Measurements from ENCODE around the gene PLPP1.
"Not testable (repeated sequence)": the region's sequence is repeated elsewhere in the genome, so short reads cannot be mapped to it uniquely, and the experiment has no call there.

PLPP1 gene

DNA sequence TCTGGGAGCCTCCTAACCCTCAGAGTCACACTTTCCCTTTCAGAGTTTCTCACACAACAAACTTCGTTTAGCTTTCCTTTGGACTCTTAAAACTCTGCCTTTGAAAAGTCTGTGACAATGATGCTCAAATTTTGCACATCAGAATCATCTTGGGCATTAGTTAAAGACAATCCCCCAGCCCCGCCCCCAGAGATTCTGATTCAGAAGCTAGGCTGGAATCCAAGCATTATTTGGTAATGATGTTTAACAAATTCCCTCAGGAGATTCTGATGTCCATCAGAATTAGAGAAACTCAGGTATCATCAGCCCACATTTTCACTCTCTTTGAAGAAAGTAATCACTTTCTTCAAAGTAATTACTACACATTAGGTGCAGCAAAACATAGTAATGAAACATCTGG lies 9.6 kb upstream of the PLPP1 start:
- no peak for DNase-seq

DNA sequence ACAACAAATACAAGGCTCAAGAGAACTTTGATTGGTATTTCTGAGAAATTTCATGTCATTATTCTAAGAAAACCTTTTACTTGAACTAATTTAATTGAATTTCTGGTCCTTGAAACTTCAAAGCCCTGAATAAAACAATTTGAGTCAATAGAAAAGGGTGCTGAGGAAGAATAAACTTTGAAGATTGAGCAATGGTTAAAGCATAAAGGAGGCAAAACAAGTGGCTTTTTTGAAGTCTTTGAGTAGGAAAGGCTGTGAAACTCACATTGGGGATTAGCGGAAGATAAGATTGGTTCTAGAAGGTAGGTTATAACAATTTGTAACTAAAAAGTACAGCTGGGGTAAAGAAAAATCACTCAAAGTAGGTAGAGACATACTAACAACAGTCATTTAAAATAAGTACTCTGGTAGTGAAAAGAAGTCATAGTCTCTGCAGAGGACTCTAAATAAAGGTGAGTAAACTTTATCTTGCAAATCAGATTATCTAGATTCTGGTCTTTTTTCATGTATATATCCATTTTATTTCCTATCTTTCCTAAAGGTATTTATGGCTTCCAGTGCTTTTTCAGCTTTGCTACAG lies 6.4 kb upstream of the PLPP1 start:
- no peak for DNase-seq

DNA sequence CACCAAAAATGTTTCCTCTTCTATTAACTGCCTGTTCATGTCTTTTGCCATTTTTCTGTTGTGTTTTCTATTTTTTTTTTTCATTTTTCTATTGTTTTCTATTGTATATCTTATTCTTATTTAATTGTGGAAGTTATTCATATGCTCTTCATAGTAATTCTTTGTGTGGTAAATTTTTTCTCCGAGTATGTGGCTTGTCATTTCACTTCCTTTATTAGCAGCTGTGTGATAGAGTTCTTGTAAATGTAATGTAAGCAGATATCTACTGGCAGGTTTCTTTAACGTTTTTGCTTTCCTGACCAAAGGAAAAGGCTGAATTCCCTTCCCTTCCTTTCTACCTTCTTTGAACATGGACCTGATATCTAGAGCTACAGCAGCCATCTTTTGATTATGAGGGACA lies 5.8 kb upstream of the PLPP1 start:
- no peak for DNase-seq

DNA sequence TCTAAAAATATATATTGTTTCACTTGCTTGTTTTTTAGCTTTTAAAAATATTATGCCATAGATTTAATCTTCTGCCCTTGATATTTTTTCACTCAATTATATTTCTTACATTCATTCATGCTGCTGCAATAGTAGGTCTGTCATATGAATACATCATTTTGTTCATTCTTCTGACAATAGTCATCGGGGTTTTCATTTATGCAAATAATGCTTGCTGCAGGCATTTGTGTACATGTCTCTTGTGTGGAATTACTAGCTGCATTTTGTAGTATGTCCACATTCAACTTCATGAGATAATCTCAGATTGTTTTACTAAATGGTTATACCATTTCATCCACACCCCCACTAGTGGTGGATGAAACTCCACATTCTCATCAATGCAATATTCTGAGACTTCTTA lies 5.3 kb upstream of the PLPP1 start:
- DNase-seq, result no peak

DNA sequence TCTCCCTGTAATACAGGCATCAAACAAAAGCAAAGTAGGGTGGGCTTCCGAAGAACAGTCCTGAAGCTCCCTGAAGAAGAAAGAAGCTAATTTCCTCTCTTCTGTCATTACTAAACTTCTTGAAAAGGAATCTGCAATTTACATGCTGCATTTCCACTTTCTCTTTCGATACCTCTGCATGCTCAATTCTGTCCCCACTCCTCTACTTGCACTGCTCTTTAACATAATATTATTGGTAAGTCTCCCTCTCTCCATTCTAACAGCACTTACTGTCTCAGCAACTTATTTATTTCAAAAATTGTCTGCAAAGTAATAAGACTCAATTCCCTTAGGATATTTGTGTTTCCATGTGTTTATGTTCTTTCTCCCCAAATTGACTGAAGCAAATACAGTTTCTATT lies 3.9 kb upstream of the PLPP1 start:
- DNase-seq, result no peak

DNA sequence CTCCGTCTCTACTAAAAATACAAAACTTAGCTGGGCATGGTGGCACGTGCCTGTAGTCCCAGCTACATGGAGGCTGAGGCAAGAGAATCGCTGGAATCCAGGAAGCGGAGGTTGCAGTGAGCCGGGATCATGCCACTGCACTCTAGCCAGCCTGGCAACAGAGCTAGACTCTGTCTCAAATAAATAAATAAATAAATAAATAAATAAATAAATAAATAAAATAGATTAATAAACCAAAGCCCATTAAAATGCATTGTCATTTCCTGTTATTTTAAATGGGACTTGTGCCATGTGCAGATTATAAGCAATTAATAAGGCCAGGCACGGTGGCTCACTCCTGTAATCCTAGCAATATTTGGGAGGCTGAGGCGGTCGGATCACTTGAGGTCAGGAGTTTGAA lies 2.6 kb upstream of the PLPP1 start:
- not testable (repeated sequence) for DNase-seq

DNA sequence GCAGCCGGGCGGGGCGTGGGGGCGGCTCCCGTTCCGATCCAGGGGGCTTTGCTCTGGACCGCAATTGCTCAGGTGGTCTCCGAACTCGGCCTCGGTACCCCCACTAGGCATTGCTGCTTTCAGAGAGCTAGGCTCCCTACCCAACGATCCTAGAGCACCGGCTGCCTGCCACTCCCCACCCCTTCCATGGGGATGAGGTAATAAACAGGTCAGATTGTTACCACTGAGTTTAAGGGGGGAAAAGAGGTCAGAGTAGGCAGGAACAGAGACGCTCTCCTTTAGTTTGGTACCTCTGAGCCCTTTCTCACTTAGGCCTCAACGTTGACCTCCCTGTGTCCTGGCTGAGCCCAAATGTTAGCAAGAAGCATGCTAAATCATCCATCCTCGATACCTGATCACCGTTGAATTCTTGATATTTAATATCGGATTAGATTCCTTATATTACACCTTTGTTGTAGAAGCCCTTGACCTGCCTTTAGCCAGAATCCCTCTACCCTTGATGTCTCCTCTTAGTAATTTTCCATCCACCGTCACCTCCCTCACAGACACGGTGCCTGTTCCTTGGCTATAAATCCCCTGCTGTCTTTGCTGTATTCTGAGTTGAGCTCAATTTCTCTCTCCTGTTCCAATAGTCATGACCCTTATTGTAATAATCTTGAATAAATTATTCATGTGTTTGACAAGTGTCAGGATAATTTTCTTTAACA lies 588 bp upstream of the PLPP1 start:
- DNase-seq, result no peak

DNA sequence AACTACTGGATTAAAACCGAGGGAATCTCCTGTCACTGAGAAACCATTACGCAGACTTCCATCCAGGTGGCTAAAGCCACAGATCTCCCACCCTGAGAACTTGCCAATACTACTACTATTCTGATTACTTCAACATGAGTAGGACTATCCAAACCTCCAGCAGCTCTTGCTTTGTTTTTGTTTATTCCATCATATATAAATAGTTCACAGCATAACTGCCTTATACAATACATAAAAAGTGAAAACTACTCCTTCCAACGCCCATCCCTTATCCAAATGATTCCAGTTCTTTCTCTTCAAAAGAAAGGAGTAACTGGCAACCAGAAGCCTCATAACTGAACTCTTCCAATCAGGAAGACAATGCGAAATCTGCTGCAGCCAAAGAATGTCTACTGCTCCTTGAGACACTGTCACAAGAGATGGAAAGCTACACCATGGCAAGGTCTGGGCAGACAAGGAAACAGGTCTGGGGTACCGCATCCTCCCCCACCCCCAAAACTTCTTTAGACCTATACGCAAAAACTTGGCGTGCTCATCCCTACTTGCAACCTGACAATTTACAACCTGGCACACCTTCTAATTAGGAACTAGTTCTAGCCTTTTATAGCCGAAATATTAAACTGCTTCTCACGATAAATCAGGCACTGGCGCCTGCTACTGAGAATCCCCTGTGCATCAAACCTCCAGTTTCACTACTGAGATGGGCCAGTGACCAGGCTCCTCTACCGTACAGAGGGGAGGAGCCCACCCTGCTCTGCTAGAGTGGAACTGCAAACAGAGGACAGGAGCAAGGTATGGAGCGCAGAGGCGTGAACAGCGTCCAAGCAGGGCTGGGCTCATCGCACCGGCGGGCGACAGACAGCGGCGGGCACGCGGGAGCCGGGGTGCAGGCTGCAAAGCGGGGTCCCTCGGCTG lies 986 bp downstream of the PLPP1 start:
- DNase-seq, result peak; percentile 14

DNA sequence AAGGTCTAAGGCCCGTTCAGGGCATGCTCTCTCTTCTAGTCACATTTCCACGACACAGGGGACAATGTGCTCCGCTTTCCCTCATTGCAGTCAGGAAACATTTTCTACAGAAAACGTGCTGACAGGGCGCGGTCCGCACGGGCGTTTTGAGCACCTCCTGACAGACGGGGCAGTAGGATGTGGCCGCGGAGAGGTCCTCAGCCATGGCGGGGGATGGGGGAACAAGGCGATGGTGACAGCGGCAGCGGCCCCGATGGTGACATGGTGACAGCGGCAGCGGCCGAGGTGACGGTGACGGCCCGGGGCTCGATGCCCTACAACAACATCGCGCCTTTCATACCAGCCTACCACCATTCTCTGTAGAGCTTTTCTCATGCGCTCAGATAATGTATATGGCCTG lies 4.1 kb downstream of the PLPP1 start:
- DNase-seq, result no peak

DNA sequence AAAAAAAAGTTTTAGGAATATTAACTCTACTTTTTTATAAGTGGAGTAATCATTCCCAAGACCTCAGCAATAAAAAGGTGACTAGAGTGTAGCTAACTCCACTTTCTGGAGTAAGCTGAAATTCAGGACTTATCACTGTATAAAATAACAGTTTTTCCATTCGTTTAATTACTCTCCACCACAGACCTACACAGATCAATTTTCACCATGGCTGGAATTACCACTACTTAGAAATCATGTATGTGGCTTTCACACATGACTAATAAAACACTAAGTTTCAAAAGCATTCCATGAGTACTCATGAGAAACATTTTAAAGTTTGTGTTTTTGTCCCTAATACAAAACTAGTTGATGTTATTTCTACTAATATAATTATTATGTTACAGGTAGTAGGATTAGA lies 9.9 kb downstream of the PLPP1 start:
- no peak for DNase-seq

DNA sequence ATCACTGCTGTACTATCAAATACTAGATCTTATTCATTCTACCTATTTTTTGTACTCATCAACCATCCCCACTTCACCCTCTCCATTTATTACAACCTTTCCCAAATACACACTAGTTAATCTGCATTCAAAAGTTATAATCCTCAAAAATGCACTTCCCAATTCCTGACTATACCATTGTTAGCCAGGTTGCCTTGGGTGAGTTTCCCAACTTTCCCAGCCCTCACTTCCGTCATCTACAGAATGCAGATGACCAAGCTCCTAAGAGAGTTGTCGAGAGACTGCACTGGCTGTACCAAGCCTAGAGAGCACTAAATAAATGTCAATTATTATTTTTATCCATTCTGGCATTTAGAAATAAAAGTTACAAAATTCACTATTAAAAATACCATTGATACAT lies 11.5 kb downstream of the PLPP1 start:
- no peak for DNase-seq

DNA sequence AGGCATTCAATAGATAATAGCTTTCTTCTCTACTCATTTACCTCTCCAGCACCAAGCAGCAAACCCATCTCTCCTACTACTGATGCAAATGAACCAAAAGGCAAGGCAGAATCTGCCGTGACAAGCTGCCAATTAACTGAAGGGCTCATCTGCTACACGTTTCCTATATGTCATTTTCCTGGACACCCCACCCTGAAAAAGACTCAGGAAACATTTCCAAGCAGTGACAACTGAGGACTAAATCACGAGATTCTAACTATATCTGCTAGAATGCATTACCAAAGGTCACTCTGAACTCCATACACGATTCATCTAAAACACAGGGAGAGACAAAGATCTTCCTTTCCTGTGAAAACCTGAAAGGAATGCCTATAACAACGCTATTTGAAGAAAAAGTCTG lies 12.9 kb downstream of the PLPP1 start:
- DNase-seq, result no peak

DNA sequence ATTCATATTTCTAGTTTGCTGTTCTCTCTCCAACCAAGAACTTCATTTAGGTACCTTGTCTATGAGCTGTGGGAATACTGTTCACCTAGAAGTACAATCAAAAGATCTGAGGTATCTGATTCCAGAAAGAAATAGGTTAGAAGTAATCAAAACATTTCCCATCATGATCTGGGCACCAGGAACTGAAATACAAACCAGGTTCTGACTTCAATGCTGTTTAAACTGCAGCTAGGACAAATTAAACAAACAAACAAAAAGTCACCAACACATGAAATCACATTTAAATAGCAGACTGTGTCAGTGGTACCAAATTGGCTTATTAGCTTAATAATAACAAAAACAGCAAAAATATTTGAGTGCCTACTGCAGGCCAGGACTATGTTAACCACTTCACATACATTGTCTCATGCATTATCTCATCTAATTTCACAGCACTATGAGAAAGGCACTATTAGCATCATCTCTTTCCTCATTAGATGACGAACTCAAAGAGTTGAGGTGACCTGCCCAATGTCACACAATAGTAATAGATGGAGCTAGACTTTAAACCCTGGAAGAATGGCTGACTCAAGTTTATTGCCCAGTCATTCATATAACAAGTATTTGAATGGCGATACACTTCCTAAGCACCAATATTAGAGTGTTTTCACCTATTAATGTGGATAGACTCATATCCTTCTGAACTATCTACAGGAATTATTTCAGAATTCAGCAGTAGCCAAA lies 14.5 kb downstream of the PLPP1 start:
- DNase-seq, result no peak

DNA sequence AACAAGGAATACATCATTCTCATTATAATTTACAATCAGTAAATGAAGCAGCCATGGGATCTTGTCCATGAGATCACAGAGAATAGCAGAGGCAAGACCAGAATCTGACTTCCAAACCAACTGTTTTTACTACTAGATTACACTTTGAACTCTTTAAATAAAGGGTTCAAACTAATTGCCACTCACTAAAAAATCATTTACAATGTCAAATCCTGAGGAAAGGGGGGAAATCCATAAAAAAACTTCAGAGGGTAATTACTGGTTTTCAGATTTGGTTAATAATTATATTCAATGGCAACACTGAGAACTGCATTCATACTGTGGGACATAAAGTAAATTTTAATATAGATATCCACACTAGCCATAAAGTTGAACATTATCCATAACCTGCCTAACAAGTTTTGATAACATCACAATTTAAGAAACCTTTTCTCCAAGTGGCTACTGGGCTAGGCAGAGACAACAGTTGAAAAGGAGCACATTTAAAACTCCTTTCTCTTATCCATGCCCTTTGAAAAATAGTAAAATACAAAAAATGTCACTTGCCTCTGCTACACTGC lies 15.9 kb downstream of the PLPP1 start:
- no peak for DNase-seq

DNA sequence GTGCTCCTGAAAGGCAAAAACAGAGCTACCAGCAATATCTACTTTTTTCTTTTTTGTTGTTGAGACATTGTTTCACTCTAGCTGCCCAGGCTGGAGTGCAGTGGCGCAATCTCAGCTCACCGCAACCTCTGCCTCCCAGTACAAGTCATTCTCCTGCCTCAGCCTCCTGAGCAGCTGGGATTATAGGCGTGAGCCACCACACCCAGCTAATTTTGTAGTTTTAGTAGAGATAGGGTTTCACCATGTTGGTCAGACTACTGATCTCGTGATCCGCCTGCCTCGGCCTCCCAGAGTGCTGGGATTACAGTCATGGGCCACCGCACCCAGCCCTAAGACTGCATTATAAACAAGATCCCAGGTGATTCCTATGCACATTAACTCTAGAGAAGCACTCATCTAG lies 17.0 kb downstream of the PLPP1 start:
- no peak for DNase-seq

DNA sequence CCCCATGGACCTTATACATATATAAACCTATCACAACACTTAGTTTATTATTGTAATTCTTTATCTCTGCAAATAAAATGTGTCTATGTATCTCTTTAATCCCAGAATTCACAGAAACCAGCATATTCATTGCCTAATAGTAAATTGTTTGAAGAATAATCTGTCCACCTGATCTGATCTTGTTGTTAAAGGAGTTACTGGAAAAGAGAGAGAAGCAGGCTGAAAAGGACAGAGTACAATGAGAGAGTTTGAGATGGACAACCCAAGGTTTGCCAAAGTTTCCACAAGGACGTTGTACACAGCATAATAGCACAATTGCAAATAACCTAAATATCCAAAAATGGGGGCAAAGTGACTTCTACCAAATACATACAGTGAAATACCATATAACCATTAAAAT lies 23.8 kb downstream of the PLPP1 start:
- no peak for DNase-seq

DNA sequence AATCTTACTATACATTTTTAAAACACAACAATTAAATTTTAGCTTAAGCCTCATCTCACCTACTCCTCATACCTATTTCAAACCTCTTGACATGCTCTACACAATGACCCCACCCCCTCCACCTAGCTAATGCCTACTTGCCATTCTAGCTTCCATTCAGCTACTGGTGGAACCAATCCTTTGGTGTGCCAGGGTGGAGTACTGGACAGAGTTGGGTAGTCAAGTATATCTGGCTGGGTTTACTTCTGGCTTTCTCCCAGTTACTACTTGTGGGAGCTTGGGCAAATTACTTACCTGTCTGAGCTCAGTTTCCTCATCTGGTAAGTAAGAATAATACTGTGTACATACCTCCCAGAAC lies 24.3 kb downstream of the PLPP1 start:
- DNase-seq, result no peak

DNA sequence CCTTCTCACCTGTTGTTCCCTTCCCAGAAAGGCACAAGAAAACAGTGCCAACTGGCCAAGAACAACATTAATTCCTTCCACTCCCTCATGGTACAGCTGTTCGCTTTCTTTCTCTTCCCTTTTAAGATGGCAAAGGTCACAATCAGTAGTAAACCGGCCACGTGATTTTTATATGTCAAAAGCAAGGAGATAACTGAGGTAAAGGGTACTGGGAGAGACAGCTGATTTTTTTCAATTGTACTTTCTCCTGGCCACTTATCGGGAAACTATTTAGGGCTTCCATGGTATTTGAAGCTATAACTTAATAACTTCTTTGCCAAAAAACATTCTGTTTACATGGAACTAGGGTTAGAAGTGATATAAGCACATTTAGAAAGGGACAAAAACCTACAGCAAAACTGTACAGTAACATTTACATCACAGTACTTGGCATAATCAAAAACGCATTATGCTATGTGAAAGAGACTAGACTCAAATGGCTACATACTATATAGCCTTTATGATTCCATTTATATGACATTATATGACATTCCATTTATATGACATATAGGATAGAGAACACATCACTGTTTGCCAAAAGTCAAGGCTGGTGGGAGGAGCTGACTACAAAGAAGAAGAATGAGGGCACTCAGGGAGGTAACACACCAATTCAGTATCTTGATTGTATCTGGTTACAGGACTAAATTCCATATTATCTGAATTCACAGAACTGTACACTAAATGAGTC lies 24.8 kb downstream of the PLPP1 start:
- DNase-seq, result no peak

DNA sequence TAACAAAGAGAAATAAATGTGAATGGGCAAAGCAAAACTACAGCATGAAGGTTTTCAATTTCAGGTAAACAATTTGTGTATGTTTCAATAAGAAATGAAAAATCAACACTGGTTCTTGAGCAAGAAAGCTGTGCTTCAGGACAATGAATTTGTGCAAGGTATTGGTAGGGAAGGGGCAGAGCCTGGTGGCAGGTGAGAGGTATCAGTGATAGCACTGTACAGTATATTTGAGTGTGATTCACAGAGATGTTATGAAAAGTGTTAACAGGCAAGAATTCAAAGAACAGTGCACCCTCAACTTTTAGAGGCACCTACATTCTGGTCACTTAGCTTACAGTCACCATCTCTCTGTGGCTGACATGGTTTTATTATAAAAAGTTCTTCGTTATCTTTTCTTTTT lies 25.7 kb downstream of the PLPP1 start:
- DNase-seq, result no peak

DNA sequence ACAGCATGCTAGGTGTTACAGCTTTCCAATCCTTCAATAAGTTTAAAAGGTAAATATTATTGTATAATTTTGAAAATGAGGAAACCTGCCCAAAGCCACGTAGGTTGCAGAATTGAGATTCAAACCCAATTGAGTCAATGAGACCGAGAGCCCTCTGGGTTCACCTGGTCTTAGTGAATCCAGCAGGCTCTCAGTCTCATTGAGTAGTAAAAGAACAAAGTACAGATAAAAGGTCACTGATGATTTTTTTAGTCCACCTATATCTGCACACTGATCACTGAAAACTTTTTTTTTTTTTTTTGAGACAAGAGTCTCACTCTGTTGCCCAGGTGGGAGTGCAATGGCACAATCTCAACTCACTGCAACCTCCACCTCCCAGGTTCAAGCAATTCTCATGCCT lies 27.2 kb downstream of the PLPP1 start:
- DNase-seq, result no peak

DNA sequence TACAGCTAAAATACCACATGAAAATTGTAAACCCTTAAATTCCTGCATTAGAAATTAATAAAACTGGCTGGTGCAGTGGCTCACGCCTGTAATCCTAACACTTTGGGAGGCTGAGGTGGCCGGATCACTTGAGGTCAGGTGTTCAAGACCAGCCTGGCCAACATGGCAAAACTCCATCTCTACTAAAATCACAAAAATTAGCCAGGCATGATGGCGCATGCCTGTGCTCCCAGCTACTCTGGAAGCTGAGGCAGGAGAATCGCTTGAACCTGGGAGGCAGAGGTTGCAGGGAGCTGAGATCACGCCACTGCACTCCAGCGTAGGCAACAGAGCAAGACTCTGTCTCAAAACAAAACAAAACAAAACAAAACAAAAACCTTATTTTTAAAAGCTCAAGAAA lies 29.1 kb downstream of the PLPP1 start:
- not testable (repeated sequence) for DNase-seq

DNA sequence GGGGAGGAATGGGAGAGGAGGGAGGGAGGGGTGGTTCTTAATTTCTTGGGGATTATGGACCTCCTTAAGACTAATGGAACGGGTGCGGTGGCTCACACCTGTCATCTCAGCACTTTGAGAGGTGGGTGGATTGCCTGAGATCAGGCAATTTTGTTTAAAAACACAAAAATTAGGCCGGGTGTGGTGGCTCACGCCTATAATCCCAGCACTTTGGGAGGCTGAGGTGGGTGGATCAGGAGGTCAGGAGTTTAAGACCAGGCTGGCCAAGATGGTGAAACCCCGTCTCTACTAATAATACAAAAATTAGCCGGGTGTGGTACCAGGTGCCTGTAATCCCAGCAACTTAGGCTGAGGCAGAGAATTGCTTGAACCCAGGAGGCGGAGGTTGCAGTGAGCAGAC lies 30.8 kb downstream of the PLPP1 start:
- not testable (repeated sequence) for DNase-seq
